Muscle layer of colon (tissue), 2 donors: ENCODE results near the gene PDE4B.
A peak's percentile ranks its signal among the peaks of the same experiment; 100 is the strongest.

Source experiments
- H3K27ac ChIP-seq: one replicate; pipeline ENCODE4 v1.7.0; 2013; ENCODE audit warnings: low read depth, mild to moderate bottlenecking, low read length, moderate library complexity
- H3K27me3 ChIP-seq, 2 donors: one replicate each; pipeline ENCODE4 v1.7.0; 2013; ENCODE audit warnings: low read length in 2 of 2, mild to moderate bottlenecking in 2 of 2; ENCODE audit not compliant: insufficient read depth in 2 of 2, control insufficient read depth in 1 of 2
- H3K36me3 ChIP-seq: one replicate; pipeline ENCODE4 v1.7.0; 2013; ENCODE audit warnings: mild to moderate bottlenecking, low read length; ENCODE audit not compliant: insufficient read depth
- H3K4me1 ChIP-seq: one replicate; pipeline ENCODE4 v1.7.0; 2013; ENCODE audit warnings: mild to moderate bottlenecking, low read length; ENCODE audit not compliant: insufficient read depth
- H3K4me3 ChIP-seq, 2 donors: one replicate each; pipeline ENCODE4 v1.7.0; 2013; ENCODE audit warnings: low read length in 2 of 2, low read depth in 1 of 2, mild to moderate bottlenecking in 1 of 2, moderate library complexity in 1 of 2
- H3K9ac ChIP-seq: one replicate; pipeline ENCODE4 v1.7.0; 2013; ENCODE audit warnings: low read length
- H3K9me3 ChIP-seq: one replicate; pipeline ENCODE4 v1.7.0; 2013; ENCODE audit warnings: mild to moderate bottlenecking, low read length
- donor health status: abdominal sarcoma.
- donor health status: Adenocarcinoma of cecum.

Gene PDE4B

GRCh38 chr1:66325594-66326380 is 533.1 kb downstream of the PDE4B start:
- no peak overlapping the region for H3K4me3 ChIP-seq
- no peaks in the 10 kb centered on the region for H3K27me3 ChIP-seq
- no peak overlapping the region for H3K27ac ChIP-seq
- H3K4me1 ChIP-seq: peaks cover 5% of the 10 kb centered on the region
- H3K36me3 ChIP-seq: no peaks in the 10 kb centered on the region
- no peaks in the 10 kb centered on the region for H3K9me3 ChIP-seq
- no peak overlapping the region for H3K9ac ChIP-seq

GRCh38 chr1:66326867-66327266 is 534.2 kb downstream of the PDE4B start:
- Histone ChIP-seq H3K27ac (no peak overlapping the region), H3K9ac (no peak overlapping the region), H3K9me3 (no peaks in the 10 kb centered on the region), H3K27me3 (no peaks in the 10 kb centered on the region), H3K36me3 (no peaks in the 10 kb centered on the region), H3K4me1 (peaks cover 11% of the 10 kb centered on the region), H3K4me3 (no peak overlapping the region)

- Histone ChIP-seq H3K27ac (no peak overlapping the region), H3K9ac (no peak overlapping the region), H3K36me3 (no peaks in the 10 kb centered on the region), H3K4me3 (no peak overlapping the region), H3K4me1 (peaks cover 16% of the 10 kb centered on the region), H3K9me3 (no peaks in the 10 kb centered on the region), H3K27me3 (no peaks in the 10 kb centered on the region)
These were observed 534.9 kb downstream of the PDE4B start for GRCh38 chr1:66327588-66327987.

- Histone ChIP-seq H3K36me3 (no peaks in the 10 kb centered on the region), H3K9me3 (no peaks in the 10 kb centered on the region), H3K27me3 (no peaks in the 10 kb centered on the region), H3K4me1 (peaks cover 22% of the 10 kb centered on the region), H3K27ac (no peak overlapping the region), H3K9ac (no peak overlapping the region), H3K4me3 (no peak overlapping the region)
These were observed 536.2 kb downstream of the PDE4B start for GRCh38 chr1:66328896-66329295.

GRCh38 chr1:66330722-66331141 is 538.0 kb downstream of the PDE4B start:
- H3K4me3 ChIP-seq: no peak overlapping the region
- H3K27me3 ChIP-seq: no peaks in the 10 kb centered on the region
- H3K9ac ChIP-seq: no peak overlapping the region
- H3K27ac ChIP-seq: no peak overlapping the region
- H3K9me3 ChIP-seq: no peaks in the 10 kb centered on the region
- no peaks in the 10 kb centered on the region for H3K36me3 ChIP-seq
- peaks cover 22% of the 10 kb centered on the region for H3K4me1 ChIP-seq

- peak overlapping the region; percentile 57 for H3K9ac ChIP-seq
- no peaks in the 10 kb centered on the region for H3K9me3 ChIP-seq
- no peaks in the 10 kb centered on the region for H3K36me3 ChIP-seq
- H3K4me1 ChIP-seq: peaks cover 22% of the 10 kb centered on the region
- H3K27me3 ChIP-seq: no peaks in the 10 kb centered on the region
- peak overlapping the region; percentile 52 for H3K27ac ChIP-seq
- H3K4me3 ChIP-seq: peak overlapping the region; percentile 30 to 57
These were observed 539.2 kb downstream of the PDE4B start for GRCh38 chr1:66331658-66332547.

- Histone ChIP-seq H3K4me1 (peaks cover 22% of the 10 kb centered on the region), H3K4me3 (peak overlapping the region; percentile 30 to 57)
These were observed 539.8 kb downstream of the PDE4B start for GRCh38 chr1:66332548-66332901.

GRCh38 chr1:66333466-66334199 is 540.9 kb downstream of the PDE4B start:
- no peak overlapping the region for H3K9ac ChIP-seq
- H3K27me3 ChIP-seq: no peaks in the 10 kb centered on the region
- no peaks in the 10 kb centered on the region for H3K9me3 ChIP-seq
- H3K4me3 ChIP-seq: peak overlapping the region in 1 of 2 donors; percentile 17
- no peaks in the 10 kb centered on the region for H3K36me3 ChIP-seq
- H3K27ac ChIP-seq: peak overlapping the region; percentile 33
- peaks cover 22% of the 10 kb centered on the region for H3K4me1 ChIP-seq

More at GRCh38 chr1:66332548-66332901, 539.8 kb downstream of the PDE4B start:
- Histone ChIP-seq H3K27me3 (no peaks in the 10 kb centered on the region), H3K9ac (peak overlapping the region; percentile 57), H3K27ac (peak overlapping the region; percentile 52), H3K9me3 (no peaks in the 10 kb centered on the region), H3K36me3 (no peaks in the 10 kb centered on the region)

GRCh38 chr1:66334318-66334717 is 541.6 kb downstream of the PDE4B start:
- no peak overlapping the region for H3K27ac ChIP-seq
- peak overlapping the region in 1 of 2 donors; percentile 17 for H3K4me3 ChIP-seq
- no peaks in the 10 kb centered on the region for H3K27me3 ChIP-seq
- no peaks in the 10 kb centered on the region for H3K9me3 ChIP-seq
- no peak overlapping the region for H3K9ac ChIP-seq
- H3K36me3 ChIP-seq: no peaks in the 10 kb centered on the region
- peaks cover 22% of the 10 kb centered on the region for H3K4me1 ChIP-seq

- Histone ChIP-seq H3K27me3 (no peaks in the 10 kb centered on the region), H3K4me3 (no peak overlapping the region), H3K9me3 (no peaks in the 10 kb centered on the region), H3K27ac (no peak overlapping the region), H3K9ac (no peak overlapping the region), H3K36me3 (no peaks in the 10 kb centered on the region), H3K4me1 (peaks cover 22% of the 10 kb centered on the region)
These were observed 542.4 kb downstream of the PDE4B start for GRCh38 chr1:66335125-66335524.
